HG03175 (cell line): ENCODE results near the gene ERCC8.

Source experiments
- ATAC-seq: cut with Tn5 transposase; IDR thresholded peaks from one replicate; pipeline ENCODE4 v1.9.1; 2021; ENCODE audit warnings: mild to moderate bottlenecking, moderate library complexity; ENCODE audit not compliant: unreplicated experiment

ERCC8 gene

GRCh38 chr5:60842871-60843385, 101.9 kb downstream of the ERCC8 start:
- ATAC-seq, result no peak

GRCh38 chr5:60841361-60841760, 103.5 kb downstream of the ERCC8 start:
- no peak for ATAC-seq

- no peak for ATAC-seq
Observed at GRCh38 chr5:60836131-60836530, 108.7 kb downstream of the ERCC8 start.

GRCh38 chr5:60835554-60835953, 109.3 kb downstream of the ERCC8 start:
- no peak for ATAC-seq

- ATAC-seq, result no peak
Observed at GRCh38 chr5:60833520-60833919, 111.3 kb downstream of the ERCC8 start.

- no peak for ATAC-seq
Observed at GRCh38 chr5:60830581-60831127, 114.2 kb downstream of the ERCC8 start.

- no peak for ATAC-seq
Observed at GRCh38 chr5:60829490-60830266, 115.2 kb downstream of the ERCC8 start.

GRCh38 chr5:60827201-60827600, 117.7 kb downstream of the ERCC8 start:
- ATAC-seq, result no peak

- ATAC-seq, result peak; percentile 68
Observed at GRCh38 chr5:60826653-60827052, 118.2 kb downstream of the ERCC8 start.
